Measurements from ENCODE around the gene MYCL. TPM values are rescaled to one million over a fixed set of nuclear protein-coding genes. Genes with fewer than 3 reads are reported as not detected.

Gene MYCL
- total RNA-seq, 4 donors from 2014 or later, result 0.35 to 1.1 TPM; not detected in 2

DNA sequence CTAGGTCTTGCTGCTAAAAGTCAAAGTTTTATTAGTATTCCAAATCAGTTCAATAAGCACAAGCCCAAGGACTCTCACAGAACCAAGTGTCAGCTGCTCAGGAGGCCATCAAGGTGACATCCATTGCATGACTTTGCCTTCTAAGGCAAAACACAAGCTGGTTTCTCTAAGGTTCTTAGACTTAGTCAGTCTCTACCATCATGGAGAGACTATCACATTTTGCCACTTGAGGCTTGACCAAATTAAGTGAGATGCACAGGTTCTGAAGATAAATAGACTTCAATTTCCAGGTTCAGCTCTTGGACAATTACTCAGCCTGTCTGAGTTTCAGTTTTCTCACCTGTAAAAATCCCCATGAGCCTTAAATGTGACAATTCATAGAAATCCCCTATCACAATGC is 47.4 kb downstream of the MYCL start:
- TF ChIP-seq, protein P1, sequence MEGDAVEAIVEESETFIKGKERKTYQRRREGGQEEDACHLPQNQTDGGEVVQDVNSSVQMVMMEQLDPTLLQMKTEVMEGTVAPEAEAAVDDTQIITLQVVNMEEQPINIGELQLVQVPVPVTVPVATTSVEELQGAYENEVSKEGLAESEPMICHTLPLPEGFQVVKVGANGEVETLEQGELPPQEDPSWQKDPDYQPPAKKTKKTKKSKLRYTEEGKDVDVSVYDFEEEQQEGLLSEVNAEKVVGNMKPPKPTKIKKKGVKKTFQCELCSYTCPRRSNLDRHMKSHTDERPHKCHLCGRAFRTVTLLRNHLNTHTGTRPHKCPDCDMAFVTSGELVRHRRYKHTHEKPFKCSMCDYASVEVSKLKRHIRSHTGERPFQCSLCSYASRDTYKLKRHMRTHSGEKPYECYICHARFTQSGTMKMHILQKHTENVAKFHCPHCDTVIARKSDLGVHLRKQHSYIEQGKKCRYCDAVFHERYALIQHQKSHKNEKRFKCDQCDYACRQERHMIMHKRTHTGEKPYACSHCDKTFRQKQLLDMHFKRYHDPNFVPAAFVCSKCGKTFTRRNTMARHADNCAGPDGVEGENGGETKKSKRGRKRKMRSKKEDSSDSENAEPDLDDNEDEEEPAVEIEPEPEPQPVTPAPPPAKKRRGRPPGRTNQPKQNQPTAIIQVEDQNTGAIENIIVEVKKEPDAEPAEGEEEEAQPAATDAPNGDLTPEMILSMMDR (IDR thresholded peaks at IDR 0.05 in 4 of 5, conservative IDR thresholded peaks at IDR 0.05 in 1 of 5), result no peak
- no peak for TF ChIP-seq POLR2A (IDR thresholded peaks at IDR 0.05)
- peaks cover 0 to 9% of the 10 kb centered on the region in 2 donors for H3K36me3 ChIP-seq
- intact Hi-C loops (cut with DNase I; ENCODE audit: low total_unique reads), result no loop called here

DNA sequence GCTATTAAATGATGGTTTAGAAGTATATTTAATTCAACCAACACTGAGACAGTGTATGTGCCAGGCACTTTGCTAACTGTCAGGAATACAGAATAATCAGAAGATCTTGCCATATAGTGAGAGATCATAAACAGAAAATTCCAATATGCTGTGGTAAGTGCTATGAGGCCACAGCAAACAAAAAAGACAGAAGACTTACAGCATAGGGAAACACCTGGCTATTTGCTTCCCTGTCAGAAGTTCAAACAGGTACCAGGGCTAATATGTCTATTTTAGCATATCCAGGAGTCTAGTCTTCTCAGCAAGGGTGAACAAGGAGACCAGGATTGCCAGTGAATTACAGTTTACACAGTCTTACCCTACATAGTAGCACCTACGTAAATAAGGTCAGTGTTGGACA is 48.8 kb downstream of the MYCL start:
- peaks cover 0 to 10% of the 10 kb centered on the region in 2 donors for H3K36me3 ChIP-seq
- no peaks in the 10 kb centered on the region for H3K4me1 ChIP-seq
- H3K9me3 ChIP-seq, result no peaks in the 10 kb centered on the region
- TF ChIP-seq, protein P1 (IDR thresholded peaks at IDR 0.05 in 4 of 5, conservative IDR thresholded peaks at IDR 0.05 in 1 of 5), result no peak
- TF ChIP-seq POLR2A (IDR thresholded peaks at IDR 0.05), result no peak
- H3K27me3 ChIP-seq, result no peaks in the 10 kb centered on the region
- in situ Hi-C loops (cut with MboI; ENCODE audit: low sequenced_read_pairs in 4 of 4) (no loop called here), intact Hi-C loops (cut with DNase I; ENCODE audit: low total_unique reads) (no loop called here)
- no peak overlapping the region for H3K4me3 ChIP-seq
- DNase-seq (no peak), ATAC-seq (no peak)
- H3K27ac ChIP-seq, result no peak overlapping the region

More for the DNA sequence above, 47.4 kb downstream of the MYCL start:
- Histone ChIP-seq H3K27ac (no peak overlapping the region), H3K27me3 (no peaks in the 10 kb centered on the region), H3K4me1 (no peaks in the 10 kb centered on the region), H3K9me3 (no peaks in the 10 kb centered on the region), H3K4me3 (no peak overlapping the region)
- DNase-seq (no peak), ATAC-seq (no peak)
- in situ Hi-C loops (cut with MboI; ENCODE audit: low sequenced_read_pairs in 4 of 4), result no loop called here

DNA sequence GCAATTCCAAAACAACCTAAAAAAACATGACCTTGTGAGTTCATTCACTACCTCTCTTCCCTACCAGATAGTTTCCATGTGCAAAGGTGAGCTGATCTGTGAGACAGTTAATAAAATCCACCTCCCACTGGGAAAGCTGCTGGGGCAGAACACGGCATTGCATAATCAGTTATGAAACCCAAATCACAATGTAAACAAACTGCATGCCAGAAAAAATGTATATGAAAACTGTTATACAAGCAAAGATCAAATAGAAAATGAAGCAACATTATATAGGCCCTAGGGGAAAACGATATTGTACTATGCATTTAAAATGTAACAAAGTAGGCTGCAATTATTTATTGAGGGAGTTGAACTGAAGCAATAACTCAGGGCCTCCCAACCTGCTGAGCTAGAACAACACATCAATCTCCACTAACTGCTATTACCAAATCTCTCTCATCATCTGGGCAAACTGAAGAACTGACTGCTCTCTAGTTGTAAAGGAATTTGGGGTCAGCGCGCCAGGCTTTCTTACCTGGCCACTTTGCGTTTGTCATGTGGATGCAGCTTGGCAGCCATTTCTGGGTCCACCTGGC is 49.4 kb downstream of the MYCL start:
- H3K36me3 ChIP-seq, result peaks cover 0 to 13% of the 10 kb centered on the region in 2 donors
- no peak for DNase-seq
- H3K27ac ChIP-seq, result no peak overlapping the region
- H3K4me3 ChIP-seq, result no peak overlapping the region
- TF ChIP-seq POLR2A (IDR thresholded peaks at IDR 0.05), result no peak
- TF ChIP-seq, protein P1 (IDR thresholded peaks at IDR 0.05 in 4 of 5, conservative IDR thresholded peaks at IDR 0.05 in 1 of 5), result no peak
- in situ Hi-C loops (cut with MboI; ENCODE audit: low sequenced_read_pairs in 4 of 4), result no loop called here
- intact Hi-C loops (cut with DNase I; ENCODE audit: low total_unique reads), result no loop called here
- no peaks in the 10 kb centered on the region for H3K27me3 ChIP-seq
- ATAC-seq, result no peak
- no peaks in the 10 kb centered on the region for H3K4me1 ChIP-seq
- no peaks in the 10 kb centered on the region for H3K9me3 ChIP-seq

DNA sequence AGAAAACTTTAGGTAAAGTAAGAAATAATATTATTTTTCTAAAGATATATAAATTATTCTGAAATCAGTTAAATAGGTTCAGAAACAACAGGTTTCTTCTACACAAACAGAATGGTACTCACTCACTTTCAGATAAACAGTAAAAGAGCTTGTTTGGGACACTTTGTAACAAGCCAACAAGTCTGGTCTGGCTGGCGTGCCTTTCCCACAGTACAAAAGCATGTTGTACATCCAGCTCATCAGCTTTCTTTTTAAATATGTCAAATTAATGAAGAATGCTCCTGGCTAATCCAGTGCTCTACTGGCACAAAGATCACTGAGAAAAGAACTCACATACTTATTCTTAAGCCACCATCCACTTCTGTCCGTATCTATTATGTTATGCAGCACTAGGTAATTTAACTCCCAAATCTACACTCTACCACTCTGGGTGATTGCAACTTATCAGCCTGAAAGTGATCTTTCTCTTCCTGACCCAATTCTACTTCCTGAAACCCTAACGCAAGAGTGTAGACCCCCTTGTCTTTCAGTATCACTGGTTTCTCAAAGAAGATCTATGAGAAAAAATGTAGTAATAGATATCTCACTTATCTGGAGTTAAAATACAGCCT is 51.0 kb downstream of the MYCL start:
- Histone ChIP-seq H3K4me1 (peaks cover 4 to 6% of the 10 kb centered on the region in 2 donors), H3K36me3 (peaks cover 0 to 9% of the 10 kb centered on the region in 2 donors), H3K4me3 (no peak overlapping the region), H3K27ac (no peak overlapping the region), H3K27me3 (no peaks in the 10 kb centered on the region), H3K9me3 (no peaks in the 10 kb centered on the region)
- ATAC-seq (no peak), DNase-seq (no peak)
- TF ChIP-seq POLR2A (IDR thresholded peaks at IDR 0.05), result no peak
- TF ChIP-seq, protein P1 (IDR thresholded peaks at IDR 0.05 in 4 of 5, conservative IDR thresholded peaks at IDR 0.05 in 1 of 5), result no peak
- intact Hi-C loops (cut with DNase I; ENCODE audit: low total_unique reads) (no loop called here), in situ Hi-C loops (cut with MboI; ENCODE audit: low sequenced_read_pairs in 4 of 4) (no loop called here)
